ENCODE data around the gene PILRA.
"Not testable (repeated sequence)": the region's sequence is repeated elsewhere in the genome, so short reads cannot be mapped to it uniquely, and the experiment has no call there.

Gene PILRA

DNA sequence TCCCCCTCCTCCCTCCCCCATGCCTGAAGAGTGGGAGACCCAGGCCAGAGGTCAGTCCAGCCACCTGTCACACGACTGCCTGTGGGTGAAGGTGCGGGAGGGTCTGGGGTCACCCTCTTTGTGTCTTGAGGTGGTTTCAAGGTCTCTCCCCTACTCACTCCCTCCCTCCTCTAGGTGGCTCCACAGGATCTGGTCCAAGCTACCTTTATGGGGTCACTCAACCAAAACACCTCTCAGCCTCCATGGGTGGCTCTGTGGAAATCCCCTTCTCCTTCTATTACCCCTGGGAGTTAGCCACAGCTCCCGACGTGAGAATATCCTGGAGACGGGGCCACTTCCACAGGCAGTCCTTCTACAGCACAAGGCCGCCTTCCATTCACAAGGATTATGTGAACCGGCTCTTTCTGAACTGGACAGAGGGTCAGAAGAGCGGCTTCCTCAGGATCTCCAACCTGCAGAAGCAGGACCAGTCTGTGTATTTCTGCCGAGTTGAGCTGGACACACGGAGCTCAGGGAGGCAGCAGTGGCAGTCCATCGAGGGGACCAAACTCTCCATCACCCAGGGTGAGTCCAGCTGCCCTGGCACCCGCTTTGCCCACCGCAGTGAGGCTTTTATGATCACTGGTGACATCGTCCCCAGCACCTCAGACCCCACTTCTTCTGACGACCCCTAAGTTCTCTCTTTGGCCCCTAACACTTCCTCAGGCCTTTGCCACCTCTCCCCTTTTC is 747 bp downstream of the PILRA start:
- H3K36me3 ChIP-seq (ENCODE audit: control insufficient read depth in 2 of 2, insufficient read depth in 2 of 2, low read length in 2 of 2); H3K4me3 ChIP-seq (ENCODE audit: low read length in 2 of 2); H3K27me3 ChIP-seq (ENCODE audit: control insufficient read depth in 2 of 2, insufficient read depth in 2 of 2, low read length in 2 of 2); H3K4me1 ChIP-seq (ENCODE audit: control insufficient read depth in 2 of 2, insufficient read depth in 2 of 2, low read length in 2 of 2); H3K9me3 ChIP-seq (ENCODE audit: control insufficient read depth in 2 of 2, low read length in 2 of 2): not testable (repeated sequence)
- peak overlapping the region; percentile 16 to 42 for H3K27ac ChIP-seq (ENCODE audit: low read depth in 2 of 2, low read length in 2 of 2)
- peak overlapping the region in 1 of 2 donors; percentile 47 for H3K9ac ChIP-seq (ENCODE audit: low read depth in 1 of 2, low read length in 2 of 2)

DNA sequence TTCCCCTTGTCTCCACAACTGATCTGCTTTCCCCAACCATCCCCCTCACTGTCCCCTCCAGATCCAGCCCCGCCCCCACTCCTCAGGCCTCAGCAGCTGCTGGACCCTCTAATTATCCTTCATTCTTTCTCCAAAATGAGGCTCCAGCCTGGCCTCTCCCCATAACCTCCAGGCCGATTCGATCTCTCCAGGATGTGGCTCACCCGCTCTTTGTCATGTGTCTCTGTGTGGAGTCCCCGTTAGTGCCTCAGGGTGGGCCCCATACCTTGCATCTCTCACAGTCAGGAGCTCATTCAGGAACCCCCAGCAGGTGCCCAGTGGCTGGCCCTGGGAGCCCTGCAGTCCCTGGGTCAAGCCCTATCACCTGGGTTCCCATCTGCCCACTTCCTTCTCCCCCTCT is 1.3 kb downstream of the PILRA start:
- no peaks in the 10 kb centered on the region for H3K9me3 ChIP-seq (ENCODE audit: control insufficient read depth in 2 of 2, low read length in 2 of 2)
- no peaks in the 10 kb centered on the region for H3K27me3 ChIP-seq (ENCODE audit: control insufficient read depth in 2 of 2, insufficient read depth in 2 of 2, low read length in 2 of 2)
- no peaks in the 10 kb centered on the region for H3K4me1 ChIP-seq (ENCODE audit: control insufficient read depth in 2 of 2, insufficient read depth in 2 of 2, low read length in 2 of 2)
- no peaks in the 10 kb centered on the region for H3K36me3 ChIP-seq (ENCODE audit: control insufficient read depth in 2 of 2, insufficient read depth in 2 of 2, low read length in 2 of 2)
- H3K4me3 ChIP-seq (ENCODE audit: low read length in 2 of 2) = no peak overlapping the region
- H3K9ac ChIP-seq (ENCODE audit: low read depth in 1 of 2, low read length in 2 of 2) = no peak overlapping the region
- H3K27ac ChIP-seq (ENCODE audit: low read depth in 2 of 2, low read length in 2 of 2) = no peak overlapping the region

DNA sequence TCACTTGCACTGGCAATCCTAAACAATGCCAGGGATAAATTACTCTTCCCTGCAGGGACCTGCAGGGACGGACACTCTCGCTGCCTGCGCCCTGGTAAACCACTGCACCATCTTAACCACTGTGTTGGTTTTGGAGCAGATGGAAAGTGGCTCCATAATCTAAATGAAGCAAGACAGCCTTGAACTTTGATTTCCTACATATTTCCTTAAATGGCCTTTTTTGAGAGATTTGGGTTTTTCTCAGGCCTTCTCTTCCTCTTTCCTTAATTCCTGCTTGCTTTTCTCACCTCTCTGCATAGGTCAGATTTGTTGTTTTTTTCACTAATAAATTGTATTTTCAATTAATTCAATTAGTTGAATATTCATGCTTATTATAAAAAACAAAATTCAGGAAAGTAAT is 2.8 kb downstream of the PILRA start:
- no peaks in the 10 kb centered on the region for H3K4me1 ChIP-seq (ENCODE audit: control insufficient read depth in 2 of 2, insufficient read depth in 2 of 2, low read length in 2 of 2)
- H3K9me3 ChIP-seq (ENCODE audit: control insufficient read depth in 2 of 2, low read length in 2 of 2) = no peaks in the 10 kb centered on the region
- H3K4me3 ChIP-seq (ENCODE audit: low read length in 2 of 2) = no peak overlapping the region
- no peak overlapping the region for H3K27ac ChIP-seq (ENCODE audit: low read depth in 2 of 2, low read length in 2 of 2)
- no peak overlapping the region for H3K9ac ChIP-seq (ENCODE audit: low read depth in 1 of 2, low read length in 2 of 2)
- H3K36me3 ChIP-seq (ENCODE audit: control insufficient read depth in 2 of 2, insufficient read depth in 2 of 2, low read length in 2 of 2) = no peaks in the 10 kb centered on the region
- no peaks in the 10 kb centered on the region for H3K27me3 ChIP-seq (ENCODE audit: control insufficient read depth in 2 of 2, insufficient read depth in 2 of 2, low read length in 2 of 2)

DNA sequence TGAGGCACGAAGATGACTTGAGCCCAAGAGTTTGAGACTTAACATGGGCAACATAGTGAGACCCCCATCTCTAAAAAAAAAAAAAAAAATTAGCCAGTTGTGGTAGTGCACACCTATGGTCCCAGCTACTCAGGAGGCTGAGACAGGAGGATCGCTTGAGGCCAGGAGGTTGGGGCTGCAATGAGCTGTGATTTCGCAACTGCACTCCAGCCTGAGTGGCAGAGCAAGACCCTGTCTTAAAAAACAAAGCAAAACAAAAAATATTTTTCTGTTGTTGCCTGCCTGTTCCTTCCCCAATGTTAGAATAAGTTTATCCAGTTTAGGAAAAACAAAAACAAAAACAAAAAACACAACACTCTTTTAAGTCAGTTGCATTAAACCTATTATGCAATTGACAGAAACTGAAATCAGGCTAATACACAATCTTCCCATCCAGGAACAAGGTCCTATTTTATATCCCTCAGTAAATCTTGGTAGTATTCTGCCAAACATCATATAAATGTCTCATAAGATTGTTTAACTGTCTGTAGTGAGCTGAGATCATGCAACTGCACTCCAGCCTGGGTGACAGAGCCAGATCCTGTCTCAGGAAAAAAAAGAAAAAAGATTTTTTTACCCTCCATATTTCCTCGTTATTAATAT is 4.9 kb downstream of the PILRA start:
- H3K9ac ChIP-seq (ENCODE audit: low read depth in 1 of 2, low read length in 2 of 2) = no peak overlapping the region
- no peaks in the 10 kb centered on the region for H3K4me1 ChIP-seq (ENCODE audit: control insufficient read depth in 2 of 2, insufficient read depth in 2 of 2, low read length in 2 of 2)
- H3K27ac ChIP-seq (ENCODE audit: low read depth in 2 of 2, low read length in 2 of 2) = no peak overlapping the region
- no peak overlapping the region for H3K4me3 ChIP-seq (ENCODE audit: low read length in 2 of 2)
- H3K27me3 ChIP-seq (ENCODE audit: control insufficient read depth in 2 of 2, insufficient read depth in 2 of 2, low read length in 2 of 2) = no peaks in the 10 kb centered on the region
- no peaks in the 10 kb centered on the region for H3K9me3 ChIP-seq (ENCODE audit: control insufficient read depth in 2 of 2, low read length in 2 of 2)
- no peaks in the 10 kb centered on the region for H3K36me3 ChIP-seq (ENCODE audit: control insufficient read depth in 2 of 2, insufficient read depth in 2 of 2, low read length in 2 of 2)

DNA sequence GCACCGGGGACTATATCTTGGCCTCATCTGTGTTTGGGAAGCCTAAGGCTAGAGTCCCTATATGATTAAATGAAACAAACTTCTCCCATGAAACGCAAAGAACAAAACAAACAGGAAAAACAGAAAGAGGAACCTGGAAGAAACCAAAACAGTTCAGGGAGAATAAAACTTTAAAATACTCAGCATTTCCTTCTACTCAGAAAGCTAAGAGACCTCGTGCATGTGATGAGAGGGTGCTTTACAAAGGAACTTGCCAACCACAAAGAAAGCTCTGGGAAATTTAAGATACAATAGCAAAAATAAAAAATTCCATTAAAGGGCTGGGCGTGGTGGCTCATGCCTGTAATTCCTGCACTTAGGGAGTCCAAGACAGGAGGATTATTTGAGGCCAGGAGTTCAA is 6.9 kb downstream of the PILRA start:
- H3K4me1 ChIP-seq (ENCODE audit: control insufficient read depth in 2 of 2, insufficient read depth in 2 of 2, low read length in 2 of 2) = no peaks in the 10 kb centered on the region
- H3K27me3 ChIP-seq (ENCODE audit: control insufficient read depth in 2 of 2, insufficient read depth in 2 of 2, low read length in 2 of 2) = no peaks in the 10 kb centered on the region
- no peaks in the 10 kb centered on the region for H3K9me3 ChIP-seq (ENCODE audit: control insufficient read depth in 2 of 2, low read length in 2 of 2)
- peak overlapping the region; percentile 50 to 51 for H3K27ac ChIP-seq (ENCODE audit: low read depth in 2 of 2, low read length in 2 of 2)
- no peaks in the 10 kb centered on the region for H3K36me3 ChIP-seq (ENCODE audit: control insufficient read depth in 2 of 2, insufficient read depth in 2 of 2, low read length in 2 of 2)
- H3K4me3 ChIP-seq (ENCODE audit: low read length in 2 of 2) = no peak overlapping the region
- no peak overlapping the region for H3K9ac ChIP-seq (ENCODE audit: low read depth in 1 of 2, low read length in 2 of 2)

DNA sequence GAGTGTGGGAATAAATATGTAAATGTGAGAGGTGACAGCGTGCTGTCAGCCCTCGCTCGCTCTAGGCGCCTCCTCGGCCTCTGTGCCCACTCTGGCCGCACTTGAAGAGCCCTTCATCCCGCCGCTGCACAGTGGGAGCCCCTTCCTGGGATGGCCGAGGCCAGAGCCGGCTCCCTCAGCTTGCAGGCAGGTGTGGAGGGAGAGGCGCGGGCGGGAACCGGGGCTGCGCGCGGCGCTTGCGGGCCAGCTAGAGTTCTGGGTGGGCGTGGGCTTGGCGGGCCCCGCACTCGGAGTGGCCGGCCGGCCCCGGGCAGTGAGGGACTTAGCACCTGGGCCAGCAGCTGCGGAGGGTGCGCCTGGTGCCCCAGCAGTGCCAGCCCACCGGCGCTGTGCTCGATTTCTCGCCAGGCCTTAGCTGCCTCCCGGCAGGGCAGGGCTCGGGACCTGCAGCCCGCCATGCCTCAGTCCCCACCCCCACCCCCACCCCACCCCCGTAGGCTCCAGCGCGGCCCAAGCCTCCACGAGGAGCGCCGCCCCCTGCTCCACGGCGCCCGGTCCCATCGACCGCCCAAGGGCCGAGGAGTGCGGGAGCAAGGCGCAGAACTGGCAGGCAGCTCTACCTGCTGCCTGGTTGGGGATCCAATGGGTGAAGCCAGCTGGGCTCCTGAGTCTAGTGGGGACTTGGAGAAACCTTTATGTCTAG is 8.4 kb downstream of the PILRA start:
- H3K27ac ChIP-seq (ENCODE audit: low read depth in 2 of 2, low read length in 2 of 2); H3K4me1 ChIP-seq (ENCODE audit: control insufficient read depth in 2 of 2, insufficient read depth in 2 of 2, low read length in 2 of 2); H3K9ac ChIP-seq (ENCODE audit: low read depth in 1 of 2, low read length in 2 of 2); H3K9me3 ChIP-seq (ENCODE audit: control insufficient read depth in 2 of 2, low read length in 2 of 2); H3K36me3 ChIP-seq (ENCODE audit: control insufficient read depth in 2 of 2, insufficient read depth in 2 of 2, low read length in 2 of 2); H3K27me3 ChIP-seq (ENCODE audit: control insufficient read depth in 2 of 2, insufficient read depth in 2 of 2, low read length in 2 of 2); H3K4me3 ChIP-seq (ENCODE audit: low read length in 2 of 2): not testable (repeated sequence)

DNA sequence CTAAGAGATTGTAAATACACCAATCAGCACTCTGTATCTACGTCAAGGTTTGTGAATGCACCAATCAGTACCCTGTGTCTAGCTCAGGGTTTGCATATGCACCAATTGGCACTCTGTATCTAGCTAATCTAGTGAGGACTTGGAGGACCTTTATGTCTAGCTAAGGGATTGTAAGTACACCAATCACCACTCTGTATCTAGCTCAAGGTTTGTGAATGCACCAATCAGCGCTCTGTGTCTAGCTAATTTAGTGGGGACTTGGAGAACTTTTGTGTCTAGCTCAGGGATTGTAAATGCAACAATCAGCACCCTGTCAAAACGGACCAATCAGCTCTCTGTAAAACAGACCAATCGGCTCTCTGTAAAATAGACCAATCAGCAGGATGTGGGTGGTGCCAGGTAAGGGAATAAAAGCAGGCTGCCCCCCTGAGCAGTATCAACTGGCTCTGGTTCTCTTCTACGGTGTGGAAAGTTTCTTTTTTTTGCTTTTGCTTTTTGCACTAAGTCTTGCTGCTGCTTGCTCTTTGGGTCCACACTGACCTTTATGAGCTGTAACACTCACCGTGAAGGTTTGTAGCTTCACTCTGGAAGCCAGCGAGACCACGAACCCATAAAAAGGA is 9.1 kb downstream of the PILRA start:
- H3K9ac ChIP-seq (ENCODE audit: low read depth in 1 of 2, low read length in 2 of 2); H3K27ac ChIP-seq (ENCODE audit: low read depth in 2 of 2, low read length in 2 of 2); H3K27me3 ChIP-seq (ENCODE audit: control insufficient read depth in 2 of 2, insufficient read depth in 2 of 2, low read length in 2 of 2); H3K9me3 ChIP-seq (ENCODE audit: control insufficient read depth in 2 of 2, low read length in 2 of 2); H3K4me1 ChIP-seq (ENCODE audit: control insufficient read depth in 2 of 2, insufficient read depth in 2 of 2, low read length in 2 of 2); H3K4me3 ChIP-seq (ENCODE audit: low read length in 2 of 2); H3K36me3 ChIP-seq (ENCODE audit: control insufficient read depth in 2 of 2, insufficient read depth in 2 of 2, low read length in 2 of 2): not testable (repeated sequence)

DNA sequence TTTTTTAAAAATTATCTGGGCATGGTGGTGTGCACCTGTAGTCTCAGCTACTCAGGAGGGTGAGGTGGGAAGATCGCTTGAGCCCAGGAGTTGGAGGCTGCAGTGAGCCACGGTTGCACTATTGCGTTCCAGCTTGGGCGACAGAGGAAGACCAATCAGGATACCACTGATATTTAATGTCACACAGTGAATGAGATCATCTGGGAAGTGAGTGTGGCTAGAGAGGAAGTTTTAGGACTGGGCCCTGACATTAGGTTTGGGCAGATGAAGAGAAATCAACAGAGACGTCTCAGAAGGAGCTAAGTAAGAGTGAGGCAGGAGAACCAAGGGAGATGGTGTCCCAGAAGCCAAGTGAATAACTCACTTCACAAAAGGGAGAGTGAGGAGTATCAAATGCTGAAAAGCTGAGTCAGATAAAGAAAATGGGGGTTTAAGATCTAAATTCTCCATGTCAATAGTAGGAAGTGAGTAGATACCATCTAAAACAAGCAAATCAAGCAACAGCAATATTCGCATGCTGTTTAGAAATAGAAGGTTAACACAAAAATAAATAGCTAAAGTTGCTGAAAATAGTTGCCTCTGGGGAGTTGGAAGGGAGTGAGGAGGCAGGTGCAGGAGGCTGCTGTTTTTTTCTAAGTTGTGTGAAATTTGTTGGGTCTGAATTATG is 11.5 kb downstream of the PILRA start:
- Histone ChIP-seq H3K27me3 (ENCODE audit: control insufficient read depth in 2 of 2, insufficient read depth in 2 of 2, low read length in 2 of 2) (no peaks in the 10 kb centered on the region), H3K4me1 (ENCODE audit: control insufficient read depth in 2 of 2, insufficient read depth in 2 of 2, low read length in 2 of 2) (no peaks in the 10 kb centered on the region), H3K36me3 (ENCODE audit: control insufficient read depth in 2 of 2, insufficient read depth in 2 of 2, low read length in 2 of 2) (no peaks in the 10 kb centered on the region), H3K27ac (ENCODE audit: low read depth in 2 of 2, low read length in 2 of 2) (peak overlapping the region in 1 of 2 donors; percentile 5), H3K9ac (ENCODE audit: low read depth in 1 of 2, low read length in 2 of 2) (no peak overlapping the region), H3K9me3 (ENCODE audit: control insufficient read depth in 2 of 2, low read length in 2 of 2) (no peaks in the 10 kb centered on the region), H3K4me3 (ENCODE audit: low read length in 2 of 2) (no peak overlapping the region)

DNA sequence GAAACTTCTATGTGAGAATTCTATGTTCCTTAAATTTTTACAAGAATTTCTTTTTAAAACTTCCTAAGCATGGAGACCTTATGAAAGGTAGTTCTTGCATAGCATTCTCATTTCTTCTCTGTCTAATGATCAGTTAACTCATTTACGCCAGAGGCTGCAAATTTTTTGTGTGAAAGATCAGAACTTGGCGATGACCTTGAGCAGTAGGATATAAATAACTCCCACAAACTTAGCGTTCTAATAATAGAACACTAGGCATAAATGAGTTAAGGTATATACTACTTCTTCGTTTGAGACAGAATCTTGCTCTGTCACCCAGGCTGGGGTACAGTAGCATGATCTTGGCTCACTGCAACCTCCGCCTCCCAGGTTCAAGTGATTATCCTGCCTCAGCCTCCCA is 13.7 kb downstream of the PILRA start:
- Histone ChIP-seq H3K9ac (ENCODE audit: low read depth in 1 of 2, low read length in 2 of 2) (no peak overlapping the region), H3K27me3 (ENCODE audit: control insufficient read depth in 2 of 2, insufficient read depth in 2 of 2, low read length in 2 of 2) (no peaks in the 10 kb centered on the region), H3K9me3 (ENCODE audit: control insufficient read depth in 2 of 2, low read length in 2 of 2) (no peaks in the 10 kb centered on the region)

DNA sequence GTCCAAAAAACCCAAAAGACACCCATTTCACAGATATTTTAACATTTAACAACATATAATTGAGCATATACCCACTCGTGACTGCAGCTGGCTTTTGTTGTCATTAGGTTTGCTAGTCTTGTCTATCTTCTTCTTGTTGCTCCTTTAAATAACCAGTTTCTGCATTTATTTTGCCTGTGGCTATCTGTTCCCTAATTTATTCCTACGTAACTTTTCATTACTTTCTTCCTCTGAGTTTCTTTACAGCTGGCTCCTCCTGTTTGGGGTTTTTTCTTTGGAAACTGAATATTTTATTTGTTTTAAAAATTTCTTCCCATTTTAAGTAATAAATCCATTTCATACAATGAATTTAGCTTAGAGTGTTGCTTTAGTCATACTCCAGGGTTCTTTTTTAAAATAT is 14.4 kb downstream of the PILRA start:
- no peaks in the 10 kb centered on the region for H3K27me3 ChIP-seq (ENCODE audit: control insufficient read depth in 2 of 2, insufficient read depth in 2 of 2, low read length in 2 of 2)
- H3K27ac ChIP-seq (ENCODE audit: low read depth in 2 of 2, low read length in 2 of 2) = no peak overlapping the region
- no peaks in the 10 kb centered on the region for H3K4me1 ChIP-seq (ENCODE audit: control insufficient read depth in 2 of 2, insufficient read depth in 2 of 2, low read length in 2 of 2)
- no peak overlapping the region for H3K9ac ChIP-seq (ENCODE audit: low read depth in 1 of 2, low read length in 2 of 2)
- H3K36me3 ChIP-seq (ENCODE audit: control insufficient read depth in 2 of 2, insufficient read depth in 2 of 2, low read length in 2 of 2) = no peaks in the 10 kb centered on the region
- H3K4me3 ChIP-seq (ENCODE audit: low read length in 2 of 2) = no peak overlapping the region
- no peaks in the 10 kb centered on the region for H3K9me3 ChIP-seq (ENCODE audit: control insufficient read depth in 2 of 2, low read length in 2 of 2)

More for the DNA sequence above, 13.7 kb downstream of the PILRA start:
- H3K4me3 ChIP-seq (ENCODE audit: low read length in 2 of 2) = no peak overlapping the region
- H3K27ac ChIP-seq (ENCODE audit: low read depth in 2 of 2, low read length in 2 of 2) = no peak overlapping the region
- H3K36me3 ChIP-seq (ENCODE audit: control insufficient read depth in 2 of 2, insufficient read depth in 2 of 2, low read length in 2 of 2) = no peaks in the 10 kb centered on the region
- no peaks in the 10 kb centered on the region for H3K4me1 ChIP-seq (ENCODE audit: control insufficient read depth in 2 of 2, insufficient read depth in 2 of 2, low read length in 2 of 2)
